HG03442 (cell line): ENCODE measurements around the gene DVL1.

Experiments used
- ATAC-seq: cut with Tn5 transposase; IDR thresholded peaks from one replicate; pipeline ENCODE4 v1.9.1; 2021; ENCODE audit warnings: mild to moderate bottlenecking, moderate library complexity; ENCODE audit not compliant: unreplicated experiment

Gene DVL1

DNA sequence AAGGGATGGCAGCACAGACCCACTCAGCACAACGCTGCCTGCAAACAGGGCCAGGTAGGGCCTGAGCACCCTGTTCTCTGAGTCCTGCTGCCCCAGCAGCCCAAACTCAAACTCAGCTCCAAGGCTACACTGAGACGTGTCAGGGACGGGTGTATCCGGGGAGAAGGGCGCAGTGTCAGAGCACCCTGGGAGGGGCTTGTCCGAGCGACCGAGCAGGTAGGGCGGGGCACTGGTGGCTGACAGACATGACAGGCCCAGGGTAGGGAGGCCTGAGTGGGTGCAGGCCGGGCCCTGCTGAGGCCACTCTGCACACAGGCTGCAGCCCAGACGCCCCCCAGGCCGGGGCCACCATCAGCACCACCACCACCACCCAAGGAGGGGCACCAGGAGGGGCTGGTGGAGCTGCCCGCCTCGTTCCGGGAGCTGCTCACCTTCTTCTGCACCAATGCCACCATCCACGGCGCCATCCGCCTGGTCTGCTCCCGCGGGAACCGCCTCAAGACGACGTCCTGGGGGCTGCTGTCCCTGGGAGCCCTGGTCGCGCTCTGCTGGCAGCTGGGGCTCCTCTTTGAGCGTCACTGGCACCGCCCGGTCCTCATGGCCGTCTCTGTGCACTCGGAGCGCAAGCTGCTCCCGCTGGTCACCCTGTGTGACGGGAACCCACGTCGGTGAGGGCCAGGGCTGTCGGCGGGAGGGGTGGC is 63.5 kb downstream of the DVL1 start:
- no peak for ATAC-seq
